Heart right ventricle (tissue), 16 donors: Measurements from ENCODE around the gene POLG. TPM values are rescaled to one million over a fixed set of nuclear protein-coding genes. Genes with fewer than 3 reads are reported as not detected.

Experiments used
- ATAC-seq, 8 donors: fragments of 200-7000 bp; cut with Tn5 transposase; one replicate each; pipeline ENCODE4 v1.9.1; 2020; ENCODE audit warnings: mild to moderate bottlenecking in 8 of 8, moderate library complexity in 8 of 8, moderate number of reproducible peaks in 1 of 8
- DNase-seq, 2 donors: peaks; one replicate each; pipeline ENCODE4 v3.0.0-alpha.2; 2020
- H3K27ac ChIP-seq, 10 donors: fragments of 200-600 bp; sonication (generic) in 2 of 10; one replicate each; pipeline versions ENCODE4 v1.5.0 to v1.8.0; 2020 to 2022; ENCODE audit warnings: mild to moderate bottlenecking in 3 of 10
- H3K27me3 ChIP-seq, 7 donors: fragments of 200-600 bp; one replicate each; pipeline ENCODE4 v1.8.0; 2021 to 2022; ENCODE audit warnings: mild to moderate bottlenecking in 2 of 7
- H3K36me3 ChIP-seq, 9 donors: fragments of 200-600 bp; sonication (generic) in 1 of 9; one replicate each; pipeline versions ENCODE4 v1.5.0 to v1.8.0; 2020 to 2022; ENCODE audit warnings: mild to moderate bottlenecking in 2 of 9
- H3K4me1 ChIP-seq, 9 donors: fragments of 200-600 bp; sonication (generic) in 1 of 9; one replicate each; pipeline versions ENCODE4 v1.5.0 to v1.8.0; 2020 to 2022; ENCODE audit warnings: mild to moderate bottlenecking in 4 of 9
- H3K4me3 ChIP-seq, 10 donors: fragments of 200-600 bp; sonication (generic) in 2 of 10; one replicate each; pipeline versions ENCODE4 v1.5.0 to v1.8.0; 2020 to 2022; ENCODE audit warnings: mild to moderate bottlenecking in 7 of 10, moderate library complexity in 2 of 10
- H3K9me3 ChIP-seq, 11 donors: fragments of 200-600 bp in 10 of 11; sonication (generic) in 2 of 11; one replicate each; pipeline versions ENCODE4 v1.5.0 to v1.8.0; 2013 to 2022; ENCODE audit warnings: mild to moderate bottlenecking in 2 of 11, control low read depth in 1 of 11, moderate library complexity in 1 of 11
- WGBS, 2 donors: extraction: QIAGEN DNeasy Blood & Tissue Kit; methylation state at CpG; one replicate each; pipeline ENCODE4 v1.1.7; 2013; ENCODE audit warnings: inconsistent platforms in 1 of 2; 5-methylcytosine and 5-hydroxymethylcytosine counted together
- intact Hi-C, 10 donors: fragments of 100-400 bp; cut with DNase I; formaldehyde crosslinking; loops; one replicate each; pipeline versions ENCODE4 v1.11.1 to v1.14.2; 2022
- polyA plus RNA-seq, 2 donors: library from polyadenylated mRNA; stranded (reverse); fragments of 200-250 nt; gene quantifications; one replicate each; pipeline ENCODE4 v1.2.3, GENCODE V29; 2013
- total RNA-seq, 10 donors: library from RNA; stranded (reverse); fragmentation: NEBNext Ultra II Directional in 3 of 10; extraction: Animal tissue kit (Norgen Biotek cat#: 25700) in 3 of 10; gene quantifications; one replicate each; pipeline versions ENCODE4 v1.2.1 to v1.2.4, GENCODE V29; 2021 to 2023
- TF ChIP-seq, protein P1 (sequence below), 9 donors: fragments of 200-600 bp; sonication (generic) in 2 of 9; IDR thresholded peaks; one replicate each; pipeline versions ENCODE4 v1.5.0 to v1.8.0; 2021 to 2022; ENCODE audit warnings: antibody characterized with exemption in 9 of 9, mild to moderate bottlenecking in 5 of 9, moderate library complexity in 1 of 9
- donor health status: Arrhythmogenic right ventricular cardiomyopathy.
- donor health status: ischemic (EF 13 %, LVEDD 7.1; RV severe dilation, severe dysfunction).
- donor health status: healthy with polysubstance abuse.
- donor health status: DM: no; HTN: yes; CAD: no.
- donor health status: DM: no; HTN: no; CAD: no.
- donor health status: ischemic (EF 25% LVEDD 6.9; RV normal size, moderate dysfunction).
- donor health status: ischemic (EF 25% LVEDD 5.7; RV mildly dilated, moderate dysfunction).
- donor health status: healthy.
- donor health status: DM: yes; HTN: yes; CAD: no.
- donor health status: Ischemic cardiomyopathy.
- donor health status: ischemic (EF 35%, LVEDD 5.7; RV mildly dilated, moderate dysfunction).
- donor health status: nonischemic (EF 11% LVEDD 7.7; RV severe dilation, severe dysfunction).
- donor health status: DM: yes; HTN: yes; CAD: no.
- donor health status: PGD.
- donor health status: ischemic (EF 29% LVEDD 5.4; RV normal size, mild dysfunction).
- donor health status: nonischemic (EF 23%, LVEDD 6.1; RV moderate dilation, normal function).

POLG gene
- total and polyA plus RNA-seq, 12 donors: 31.1 to 52.5 (median 34.7) TPM

DNA sequence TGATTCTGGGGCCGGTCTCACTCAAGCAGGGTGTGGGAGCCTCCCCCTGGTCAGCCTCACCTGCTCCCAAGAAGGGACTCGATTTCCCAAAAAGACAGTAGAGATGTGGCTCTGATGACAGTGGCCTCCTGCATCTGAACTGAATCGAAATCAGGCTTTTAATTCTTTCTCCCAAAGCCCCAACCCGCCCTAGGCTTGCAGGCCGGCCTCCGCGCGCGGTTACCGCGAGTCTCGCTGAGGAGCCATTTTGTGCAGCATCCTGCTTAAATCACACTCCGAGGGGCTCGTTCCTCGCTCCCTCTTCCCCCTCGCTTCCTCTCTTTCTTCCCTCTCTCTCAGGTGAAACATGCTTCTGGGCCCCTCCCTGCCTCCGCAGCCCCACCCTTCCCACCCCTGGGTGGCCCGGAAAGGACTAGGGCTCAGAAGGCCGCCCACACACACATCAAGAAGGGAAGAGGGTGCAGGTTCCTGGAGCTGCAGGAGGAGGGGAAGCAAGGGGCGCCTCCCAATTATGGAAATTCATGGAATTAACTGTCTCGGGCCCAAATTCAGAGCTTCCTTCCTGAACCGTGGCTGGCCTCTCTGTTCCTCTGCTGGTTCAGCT lies 30.9 kb upstream of the POLG start:
- Histone ChIP-seq H3K27me3 (peaks cover 72 to 100% (median 100%) of the 10 kb centered on the region in 7 donors), H3K27ac (no peak overlapping the region), H3K4me1 (peaks cover 0 to 42% (median 11%) of the 10 kb centered on the region in 9 donors), H3K4me3 (no peak overlapping the region), H3K9me3 (no peaks in the 10 kb centered on the region), H3K36me3 (no peaks in the 10 kb centered on the region)
- intact Hi-C loops: loop anchor here in 2 of 10 donors (5.0 kb wide), 2 partner anchors 37 to 42 kb away; no protein-coding TSS in a partner anchor
- ATAC-seq: no peak
- WGBS, 2 donors: 13 to 14% methylated on average over 22 of the region's 22 CpGs
- no peak for DNase-seq
- TF ChIP-seq, protein P1, sequence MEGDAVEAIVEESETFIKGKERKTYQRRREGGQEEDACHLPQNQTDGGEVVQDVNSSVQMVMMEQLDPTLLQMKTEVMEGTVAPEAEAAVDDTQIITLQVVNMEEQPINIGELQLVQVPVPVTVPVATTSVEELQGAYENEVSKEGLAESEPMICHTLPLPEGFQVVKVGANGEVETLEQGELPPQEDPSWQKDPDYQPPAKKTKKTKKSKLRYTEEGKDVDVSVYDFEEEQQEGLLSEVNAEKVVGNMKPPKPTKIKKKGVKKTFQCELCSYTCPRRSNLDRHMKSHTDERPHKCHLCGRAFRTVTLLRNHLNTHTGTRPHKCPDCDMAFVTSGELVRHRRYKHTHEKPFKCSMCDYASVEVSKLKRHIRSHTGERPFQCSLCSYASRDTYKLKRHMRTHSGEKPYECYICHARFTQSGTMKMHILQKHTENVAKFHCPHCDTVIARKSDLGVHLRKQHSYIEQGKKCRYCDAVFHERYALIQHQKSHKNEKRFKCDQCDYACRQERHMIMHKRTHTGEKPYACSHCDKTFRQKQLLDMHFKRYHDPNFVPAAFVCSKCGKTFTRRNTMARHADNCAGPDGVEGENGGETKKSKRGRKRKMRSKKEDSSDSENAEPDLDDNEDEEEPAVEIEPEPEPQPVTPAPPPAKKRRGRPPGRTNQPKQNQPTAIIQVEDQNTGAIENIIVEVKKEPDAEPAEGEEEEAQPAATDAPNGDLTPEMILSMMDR (IDR thresholded peaks at IDR 0.05): no peak

DNA sequence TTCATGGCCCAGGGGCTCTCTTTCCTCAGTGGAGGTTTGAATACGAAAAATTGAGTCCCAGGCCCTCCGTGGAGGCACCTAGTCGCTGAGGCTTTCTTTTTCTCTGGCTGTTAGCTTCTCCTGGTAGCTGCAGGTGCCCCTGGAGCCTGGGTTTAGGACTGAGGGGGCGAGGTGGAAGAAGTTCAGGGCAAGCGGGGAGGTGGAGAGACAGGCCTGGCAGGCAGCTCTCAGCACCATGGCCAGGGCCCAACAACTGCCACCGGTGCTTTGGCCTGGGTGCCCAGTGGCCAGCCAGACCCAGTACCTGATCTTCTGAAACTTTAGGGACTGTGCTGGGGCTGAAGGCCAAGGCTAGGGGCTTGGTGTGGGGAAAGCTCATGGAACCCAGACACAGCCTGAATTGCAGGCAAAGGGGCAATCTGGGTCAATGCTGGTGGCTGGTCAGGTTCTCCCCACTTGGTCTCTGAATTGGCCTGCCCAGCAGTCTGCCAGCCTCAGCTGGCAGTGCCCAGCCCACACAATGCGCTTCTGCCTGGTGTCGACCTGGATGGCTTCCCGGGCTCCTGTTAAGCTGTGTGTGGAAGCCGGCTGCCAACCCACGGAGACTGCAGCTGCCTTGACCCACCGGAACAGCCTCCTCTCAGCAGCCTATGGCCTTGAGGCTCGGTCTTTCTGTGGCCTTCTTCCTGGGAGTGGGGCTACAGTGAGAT lies 30.3 kb upstream of the POLG start:
- intact Hi-C loops: loop anchor here in 3 of 10 donors (5.0 kb wide), 3 partner anchors 37 to 57 kb away; no protein-coding TSS in a partner anchor
- WGBS, 2 donors: 23 to 24% methylated on average over 13 of the region's 13 CpGs

DNA sequence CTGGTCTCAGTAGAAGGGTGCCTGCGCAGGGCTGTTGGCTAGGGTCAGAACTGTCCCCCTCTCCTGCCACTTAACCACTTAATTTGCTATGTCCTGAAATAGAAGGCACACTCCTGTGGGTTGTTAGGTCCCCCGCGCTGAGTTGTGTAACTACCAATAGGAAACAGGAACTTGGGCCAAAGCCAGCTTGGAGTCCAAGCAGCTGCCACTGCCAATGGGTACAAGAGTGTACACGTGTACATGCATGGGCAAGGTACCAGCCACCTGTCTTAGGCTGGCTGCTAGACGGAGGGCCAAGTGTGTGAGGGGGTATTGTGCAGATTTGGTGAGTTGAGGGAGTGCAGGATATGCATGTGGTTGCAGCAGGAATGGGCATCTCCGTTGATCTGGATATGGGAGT lies 29.7 kb upstream of the POLG start:
- H3K27ac ChIP-seq: no peak overlapping the region
- H3K27me3 ChIP-seq: peaks cover 84 to 100% (median 100%) of the 10 kb centered on the region in 7 donors
- ATAC-seq (peak in 1 of 8 donors; percentile 10), DNase-seq (no peak)
- TF ChIP-seq, protein P1 (IDR thresholded peaks at IDR 0.05): no peak
- peaks cover 0 to 42% (median 12%) of the 10 kb centered on the region in 9 donors for H3K4me1 ChIP-seq
- H3K9me3 ChIP-seq: no peaks in the 10 kb centered on the region
- H3K4me3 ChIP-seq: no peak overlapping the region
- intact Hi-C loops: loop anchor here in 1 of 10 donors (5.0 kb wide), 1 partner anchor 58 kb away; no protein-coding TSS in a partner anchor
- H3K36me3 ChIP-seq: no peaks in the 10 kb centered on the region
- WGBS, 2 donors: 15 to 27% methylated on average over 6 of the region's 6 CpGs

More for the DNA sequence above, 30.3 kb upstream of the POLG start:
- no peak overlapping the region for H3K4me3 ChIP-seq
- H3K9me3 ChIP-seq: no peaks in the 10 kb centered on the region
- H3K4me1 ChIP-seq: peaks cover 0 to 40% (median 11%) of the 10 kb centered on the region in 9 donors
- TF ChIP-seq, protein P1 (IDR thresholded peaks at IDR 0.05): no peak
- no peak for ATAC-seq
- peaks cover 79 to 100% (median 100%) of the 10 kb centered on the region in 7 donors for H3K27me3 ChIP-seq
- no peaks in the 10 kb centered on the region for H3K36me3 ChIP-seq
- no peak for DNase-seq
- H3K27ac ChIP-seq: no peak overlapping the region

DNA sequence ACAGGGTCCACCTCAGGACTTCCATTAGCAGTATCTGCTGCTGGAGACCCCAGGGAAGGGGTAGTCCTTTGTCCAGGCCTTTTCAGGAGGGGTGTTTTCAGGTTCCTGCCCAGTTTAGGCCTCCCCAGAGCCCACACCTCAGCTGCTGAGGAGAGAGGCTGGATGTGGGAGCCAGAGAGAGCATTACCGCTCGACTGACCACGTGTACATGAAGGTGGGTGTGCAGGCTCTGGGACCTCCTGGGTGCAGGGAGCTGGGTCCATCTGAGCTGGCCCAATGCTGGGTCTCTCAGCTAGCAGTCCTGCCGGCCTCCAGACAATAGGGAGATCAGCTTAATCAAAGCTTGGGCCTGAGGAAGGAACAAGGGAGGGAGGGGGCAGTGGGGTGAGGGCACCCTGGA lies 29.1 kb upstream of the POLG start:
- ATAC-seq (no peak), DNase-seq (no peak)
- H3K36me3 ChIP-seq: no peaks in the 10 kb centered on the region
- H3K9me3 ChIP-seq: no peaks in the 10 kb centered on the region
- peaks cover 3 to 48% (median 18%) of the 10 kb centered on the region in 9 donors for H3K4me1 ChIP-seq
- no peak overlapping the region for H3K4me3 ChIP-seq
- WGBS, 2 donors: 12 to 15% methylated on average over 4 of the region's 4 CpGs
- TF ChIP-seq, protein P1 (IDR thresholded peaks at IDR 0.05): no peak
- H3K27me3 ChIP-seq: peaks cover 85 to 100% (median 100%) of the 10 kb centered on the region in 7 donors
- no peak overlapping the region for H3K27ac ChIP-seq
- intact Hi-C loops: loop anchor here in 1 of 10 donors (5.0 kb wide), 1 partner anchor 59 kb away; no protein-coding TSS in a partner anchor
